Renal cortex interstitium (tissue), 15 donors: ENCODE measurements around the gene PLK4. TPM values are rescaled to one million over a fixed set of nuclear protein-coding genes. Genes with fewer than 3 reads are reported as not detected.
A peak's percentile ranks its signal among the peaks of the same experiment; 100 is the strongest.

Source experiments
- DNase-seq, 11 donors: peaks; one replicate each; pipeline ENCODE4 v3.0.0-alpha.2; 2013; ENCODE audit warnings: low read depth in 9 of 11, low spot score in 4 of 11; ENCODE audit errors: extremely low read depth in 1 of 11
- long read RNA-seq, 16 experiments: transcript quantifications; one replicate each; lab custom pipeline, GENCODE V29; 2026
- polyA plus RNA-seq, 3 donors: library from polyadenylated mRNA; unstranded; fragments of 120-200 nt; gene quantifications; one replicate each; pipeline ENCODE4 v1.2.1, GENCODE V29; 2013; ENCODE audit not compliant: insufficient read length in 3 of 3

PLK4 gene
- polyA plus RNA-seq: 10 to 100 TPM; 21.8 to 31.9 (median 26.0) TPM
- long read RNA-seq, donor 1: 0 reads
- long read RNA-seq, donor 2, partial matches to known transcripts: 0 of 4 reads
- long read RNA-seq, donor 2, other reads (novel, unspliced or antisense): 0 of 4 reads
- long read RNA-seq, donor 3, transcript PLK4-206 (6 exons, 811 nt): major isoform, 7 of 7 reads
- long read RNA-seq, donor 3, partial matches to known transcripts: 0 of 7 reads
- long read RNA-seq, donor 3, other reads (novel, unspliced or antisense): 0 of 7 reads
- long read RNA-seq, donor 4, partial matches to known transcripts: 0 of 2 reads
- long read RNA-seq, donor 4, other reads (novel, unspliced or antisense): 0 of 2 reads
- long read RNA-seq, donor 5: 0 reads
- long read RNA-seq, donor 6, partial matches to known transcripts: 0 of 3 reads
- long read RNA-seq, donor 6, other reads (novel, unspliced or antisense): 0 of 3 reads
- long read RNA-seq, donor 7, transcript PLK4-206 (6 exons, 811 nt): major isoform, 6 of 7 reads
- long read RNA-seq, donor 7, partial matches to known transcripts: 0 of 7 reads
- long read RNA-seq, donor 7, other reads (novel, unspliced or antisense): 0 of 7 reads
- long read RNA-seq, donor 8: 0 reads
- long read RNA-seq, donor 9, partial matches to known transcripts: 0 of 3 reads
- long read RNA-seq, donor 9, other reads (novel, unspliced or antisense): 0 of 3 reads
- long read RNA-seq, donor 10, transcript PLK4-206 (6 exons, 811 nt): major isoform, 5 of 7 reads
- long read RNA-seq, donor 10, partial matches to known transcripts: 0 of 7 reads
- long read RNA-seq, donor 10, other reads (novel, unspliced or antisense): 0 of 7 reads
- long read RNA-seq, donor 11, partial matches to known transcripts: 0 of 5 reads
- long read RNA-seq, donor 11, other reads (novel, unspliced or antisense): 0 of 5 reads
- long read RNA-seq, donor 12, partial matches to known transcripts: 0 of 4 reads
- long read RNA-seq, donor 12, other reads (novel, unspliced or antisense): 0 of 4 reads
- long read RNA-seq, donor 13: 0 reads
- long read RNA-seq, donor 14, partial matches to known transcripts: 0 of 3 reads
- long read RNA-seq, donor 14, other reads (novel, unspliced or antisense): 0 of 3 reads
- long read RNA-seq, donor 15, partial matches to known transcripts: 0 of 1 reads
- long read RNA-seq, donor 15, other reads (novel, unspliced or antisense): 0 of 1 reads
- long read RNA-seq, donor 16, transcript PLK4-206 (6 exons, 811 nt): major isoform, 13 of 26 reads
- long read RNA-seq, donor 16, partial matches to known transcripts: 8 of 26 reads
- long read RNA-seq, donor 16, other reads (novel, unspliced or antisense): 0 of 26 reads

DNA sequence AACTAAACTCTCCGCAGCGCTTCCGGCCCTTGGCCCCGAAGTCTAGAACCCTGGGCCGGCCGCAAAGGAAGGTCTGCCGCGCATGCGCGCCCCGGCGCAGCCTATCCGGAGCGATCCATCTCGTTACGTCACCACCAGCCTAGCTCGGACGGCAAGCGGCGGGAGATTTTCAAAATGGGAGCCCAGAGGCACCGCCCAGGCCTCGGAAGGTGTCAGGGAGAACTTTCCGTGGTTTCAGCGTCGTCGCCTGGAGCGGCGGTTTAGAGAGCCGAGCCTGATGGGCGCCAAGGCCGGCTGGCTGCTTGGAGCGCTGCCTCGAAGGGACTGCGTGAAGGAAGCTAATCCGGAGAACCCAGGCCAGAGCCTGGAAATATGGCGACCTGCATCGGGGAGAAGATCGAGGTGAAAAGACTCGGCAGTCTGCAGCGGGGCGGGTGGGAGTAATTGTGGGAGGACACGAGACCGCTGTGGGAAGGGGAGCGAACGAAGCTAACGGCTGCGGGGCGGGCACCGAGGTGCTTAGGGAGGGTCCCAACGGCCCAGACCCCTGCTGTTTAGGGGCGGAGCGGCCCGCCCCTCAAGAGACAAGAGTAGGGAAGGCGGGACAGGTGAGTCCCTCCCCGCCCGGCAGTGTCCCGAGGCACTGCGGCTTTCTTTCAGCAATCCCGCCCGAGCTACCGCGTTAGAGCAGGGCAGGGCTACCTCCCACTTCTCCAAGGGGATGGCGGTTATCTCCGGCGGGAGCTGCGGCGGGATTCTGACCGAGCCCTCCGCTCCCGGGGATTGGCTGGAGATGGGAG is at the start of gene PLK4:
TSS of gene PLK4 (plus strand) at position 131 of the 800 bp plus-strand sequence. CDS start at position 373, 242 bp downstream.
- DNase-seq: peak; percentile 89 to 97 (median 95)

DNA sequence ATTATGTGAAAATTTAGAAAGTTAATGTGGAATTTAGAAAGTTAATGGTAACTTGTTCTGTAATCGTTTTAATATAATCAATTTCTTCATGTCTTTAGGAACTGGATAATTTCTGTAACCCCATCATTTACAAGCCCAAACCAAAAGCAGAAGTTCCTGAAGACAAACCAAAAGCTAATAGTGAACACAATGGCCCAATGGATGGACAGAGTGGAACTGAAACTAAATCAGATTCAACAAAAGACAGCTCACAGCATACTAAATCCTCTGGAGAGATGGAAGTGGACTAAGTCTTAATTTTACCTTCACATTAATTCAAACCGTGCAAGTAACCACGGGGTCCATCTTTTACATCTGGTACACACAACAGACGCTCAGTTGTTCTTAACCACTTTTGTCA is 48.1 kb upstream of the PLK4 start:
- DNase-seq: no peak

DNA sequence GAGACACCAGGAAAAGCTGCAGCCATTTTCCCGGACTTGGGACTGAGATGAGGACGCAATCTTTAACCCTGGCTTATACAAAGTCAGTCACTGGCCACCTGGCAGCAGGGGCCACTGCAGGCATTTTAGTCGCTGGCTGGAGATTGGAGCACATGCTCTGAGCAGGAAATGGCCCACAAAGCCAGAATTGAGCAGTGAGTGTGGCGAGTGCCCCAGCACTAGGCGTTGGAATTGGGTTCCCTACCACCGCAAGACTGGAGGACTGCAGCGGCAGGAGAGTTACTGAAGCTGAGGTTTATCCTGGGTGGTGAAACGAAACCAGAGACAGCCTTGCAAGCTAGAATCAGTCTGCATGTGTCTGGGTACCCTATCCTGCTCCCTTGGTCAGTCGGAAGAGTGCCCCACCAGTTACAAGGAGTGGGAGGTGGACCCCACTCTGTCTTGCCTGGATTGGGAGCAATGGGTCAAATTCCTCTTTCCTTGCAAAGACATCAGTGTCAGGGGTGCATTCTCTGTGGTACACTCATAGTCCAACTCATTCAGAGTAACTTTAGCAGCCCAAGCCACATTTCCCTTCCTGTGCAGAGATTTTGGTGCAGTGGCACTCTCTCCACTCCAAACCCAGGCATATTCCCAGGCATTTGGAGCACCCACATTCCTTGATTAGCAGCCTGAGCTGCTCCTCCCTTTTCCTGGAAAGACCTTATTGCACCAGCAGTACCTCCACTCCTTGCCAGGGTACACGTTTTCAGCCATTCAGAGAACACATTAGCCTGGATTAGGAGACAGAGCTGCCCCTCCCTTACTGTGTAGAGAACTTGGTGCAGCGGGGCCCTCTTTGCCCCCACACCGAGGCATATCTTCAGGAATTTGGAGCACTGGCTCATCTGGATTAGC is 36.7 kb upstream of the PLK4 start:
- no peak for DNase-seq

DNA sequence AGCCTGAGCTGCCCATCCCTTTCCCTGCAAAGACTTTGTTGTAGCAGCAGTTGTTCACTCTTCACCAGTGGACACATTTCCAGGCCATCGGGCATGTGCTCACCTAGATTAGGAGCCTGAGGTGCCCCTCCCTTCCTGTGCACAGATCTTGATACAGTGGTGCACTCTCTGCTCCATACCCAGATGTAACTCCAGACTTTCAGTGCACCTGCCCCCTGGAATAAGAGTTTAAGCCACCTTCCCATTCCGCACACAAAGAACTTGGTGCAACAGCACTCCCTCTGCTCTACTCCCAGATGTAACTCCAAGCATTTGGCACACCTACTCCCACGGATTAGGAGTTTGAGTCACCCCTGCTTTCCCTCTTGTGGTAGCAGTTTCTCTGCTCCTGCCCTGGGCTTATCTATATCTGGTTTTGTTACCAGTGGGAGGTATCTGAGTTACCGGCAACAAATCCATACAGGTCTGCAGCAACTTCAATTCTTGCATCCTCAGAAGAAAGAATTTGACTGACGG is 36.0 kb upstream of the PLK4 start:
- DNase-seq: no peak

DNA sequence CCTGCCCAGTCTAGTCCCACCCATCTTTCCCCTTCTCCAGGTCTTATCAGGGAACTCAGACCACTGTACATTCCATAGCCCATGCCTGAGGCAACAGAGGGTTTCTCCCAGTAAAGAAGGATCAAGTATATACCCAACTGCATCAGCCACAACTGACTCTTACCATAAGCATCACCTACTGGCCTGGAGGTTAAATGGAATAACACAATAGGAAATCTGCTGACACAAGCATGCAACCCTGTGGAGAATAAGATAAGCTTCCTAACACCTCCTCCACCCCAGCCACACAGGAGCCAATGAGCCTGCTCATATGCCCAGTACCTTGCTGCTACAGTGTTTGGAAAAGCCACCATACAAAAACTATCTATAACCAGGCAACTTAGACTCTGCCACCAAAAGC is 34.6 kb upstream of the PLK4 start:
- no peak for DNase-seq

DNA sequence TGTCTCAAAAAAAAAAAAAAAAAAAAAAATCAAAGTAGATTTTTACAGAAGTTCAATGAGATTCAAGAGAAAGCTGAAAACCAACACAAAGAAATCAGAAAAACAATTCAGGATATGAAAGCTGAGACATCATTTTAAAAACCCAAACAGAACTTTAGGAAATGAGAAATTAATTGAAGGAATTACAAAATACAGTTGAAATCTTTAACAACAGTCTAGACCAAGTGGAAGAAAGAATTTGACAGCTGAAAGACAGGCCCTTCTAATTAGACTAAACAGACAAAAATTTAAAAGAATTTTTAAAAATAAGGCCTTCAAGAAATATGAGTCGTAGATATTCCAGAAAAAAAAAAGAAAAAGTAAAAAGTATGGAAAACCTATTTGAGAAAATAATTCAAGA is 33.9 kb upstream of the PLK4 start:
- DNase-seq: no peak

DNA sequence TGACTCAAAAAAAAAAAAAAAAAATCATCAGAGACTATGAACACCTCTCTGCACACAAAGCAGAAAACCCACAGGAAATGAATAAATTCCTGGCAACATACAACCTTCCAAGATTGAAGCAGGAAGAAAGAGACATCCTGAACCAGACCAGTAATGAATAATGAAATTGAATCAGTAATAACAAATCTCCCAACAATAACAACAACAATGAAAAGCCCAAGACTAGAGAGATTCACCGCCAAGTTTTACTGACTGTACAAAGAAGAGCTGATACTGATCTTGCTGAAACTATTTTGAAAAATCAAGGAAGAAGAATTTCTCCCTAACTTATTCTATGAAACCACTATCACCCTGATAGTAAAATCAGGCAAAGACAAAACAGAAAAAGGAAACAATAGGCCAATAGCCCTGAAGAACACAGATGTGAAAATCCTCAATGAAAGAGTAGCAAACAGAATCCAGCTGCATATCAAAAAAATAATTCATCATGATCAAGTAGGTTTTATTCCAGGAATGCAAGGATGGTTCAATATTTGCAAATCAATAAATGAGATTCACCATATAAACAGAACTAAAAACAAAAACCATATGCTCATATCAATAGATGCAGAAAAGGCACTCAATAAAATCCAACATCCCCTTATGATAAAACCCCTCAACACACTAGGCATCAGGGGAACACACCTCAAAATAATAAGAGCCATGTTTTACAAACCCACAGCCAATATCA is 31.0 kb upstream of the PLK4 start:
- DNase-seq: no peak

DNA sequence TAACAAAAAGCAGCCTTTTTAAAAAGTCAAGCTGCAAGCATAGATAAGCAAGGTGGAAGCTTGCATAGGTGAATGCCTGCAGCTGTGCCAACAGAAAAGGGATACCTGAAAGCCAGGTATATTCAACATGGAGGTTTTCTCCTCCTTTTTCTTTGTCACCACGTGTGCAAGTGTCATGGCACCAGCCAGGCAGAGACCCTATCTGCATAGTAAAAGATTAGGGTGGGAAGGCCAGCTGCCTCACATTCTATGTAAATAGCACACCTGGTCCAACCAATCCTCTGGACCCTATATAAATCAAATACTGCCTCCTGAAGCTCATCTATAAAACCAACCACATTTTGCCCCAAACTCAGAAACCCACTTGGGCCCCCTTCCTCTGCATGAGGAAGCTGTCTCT is 28.0 kb upstream of the PLK4 start:
- no peak for DNase-seq

DNA sequence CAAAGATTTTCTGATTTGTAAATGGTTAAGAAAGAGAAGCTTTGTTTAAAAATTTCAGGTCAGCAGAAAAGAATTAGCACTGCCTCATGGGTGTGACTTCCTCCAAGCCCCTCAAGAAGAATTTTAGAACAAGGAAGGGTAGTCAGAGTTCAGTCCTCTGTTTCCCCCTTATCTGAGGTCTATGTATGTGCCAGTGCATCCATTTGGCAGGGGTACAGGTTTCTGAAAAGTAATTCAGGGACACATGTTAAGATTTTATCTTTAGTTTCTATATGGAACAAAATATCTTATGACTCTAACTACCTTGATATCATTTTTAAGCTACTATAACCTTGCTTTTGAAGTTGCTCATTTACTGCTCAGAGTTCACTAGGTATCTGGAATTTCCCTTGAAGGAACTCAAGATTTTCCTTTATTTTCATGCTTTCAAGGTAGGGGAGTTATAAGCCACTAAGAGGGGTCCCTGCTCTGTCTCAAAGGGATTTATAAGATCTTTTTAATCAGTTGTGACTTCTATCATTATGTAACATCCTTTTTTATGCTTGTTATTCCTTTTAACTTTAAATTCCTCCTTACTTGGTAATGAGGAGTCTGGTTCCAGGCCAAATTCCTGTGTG is 24.4 kb upstream of the PLK4 start:
- DNase-seq: peak in 1 of 11 donors; percentile 4

DNA sequence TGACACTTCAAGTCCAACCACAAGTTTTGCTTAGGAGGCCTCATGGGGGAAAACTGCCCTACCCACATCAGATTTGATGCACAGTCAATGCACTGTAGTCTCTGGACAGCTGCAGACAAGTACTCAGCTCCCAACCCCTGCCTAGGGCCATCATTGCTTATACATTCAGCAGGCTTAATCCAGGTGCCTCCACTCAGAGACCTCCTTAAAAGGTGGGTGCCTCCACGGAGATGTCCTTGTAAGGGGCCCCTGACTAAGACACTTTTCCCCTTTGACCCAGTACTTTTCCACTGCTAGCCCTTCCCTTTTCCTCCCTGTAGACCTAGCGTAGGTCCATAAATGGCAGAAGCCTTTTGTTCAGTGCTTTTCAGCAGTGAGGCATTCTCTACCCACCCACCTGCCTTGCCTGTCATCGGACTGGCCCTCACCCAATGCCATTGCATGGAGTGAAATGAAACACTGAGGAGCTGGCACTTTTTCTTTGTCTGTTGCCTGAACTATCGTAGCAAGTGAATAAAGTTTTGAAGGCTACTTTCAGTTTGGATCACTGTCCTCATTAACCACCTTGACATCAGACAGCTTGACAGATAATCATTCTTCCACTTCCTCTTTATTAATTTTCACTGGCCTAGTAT is 23.8 kb upstream of the PLK4 start:
- DNase-seq: no peak

DNA sequence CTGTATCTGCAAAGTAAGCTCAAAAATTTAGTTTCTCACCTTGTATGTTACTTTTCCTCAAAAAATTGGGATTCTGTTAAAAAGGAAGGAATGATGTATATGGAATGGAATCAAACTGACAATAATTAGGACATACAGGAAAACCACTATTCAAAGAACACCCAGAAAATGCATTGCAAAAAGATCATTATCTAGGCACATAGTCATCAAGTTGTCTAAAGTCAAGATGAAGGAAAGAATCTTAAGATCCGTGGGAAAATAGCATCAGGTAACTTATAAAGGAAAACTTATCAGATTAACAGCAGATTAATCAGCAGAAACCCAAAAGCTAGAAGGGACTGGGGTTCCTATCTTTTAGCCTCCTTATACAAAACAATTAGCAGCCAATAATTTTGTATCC is 23.1 kb upstream of the PLK4 start:
- DNase-seq: no peak

DNA sequence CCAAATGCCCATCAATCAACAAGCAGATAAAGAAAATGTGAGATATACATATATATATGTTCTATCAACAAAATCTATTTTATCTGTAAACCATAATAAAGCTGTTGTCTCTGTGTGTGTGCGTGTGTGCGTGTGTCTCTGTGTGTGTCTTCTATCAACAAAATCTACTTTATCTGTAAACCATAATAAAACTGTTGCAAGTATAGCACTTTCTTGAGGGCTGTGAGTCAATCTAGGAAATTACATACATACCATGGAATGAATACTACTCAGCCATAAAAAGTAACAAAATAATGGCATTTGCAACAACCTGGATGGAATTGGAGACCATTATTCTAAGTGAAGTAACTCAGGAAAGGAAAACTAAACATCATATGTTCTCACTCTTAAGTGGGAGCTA is 12.5 kb upstream of the PLK4 start:
- no peak for DNase-seq

DNA sequence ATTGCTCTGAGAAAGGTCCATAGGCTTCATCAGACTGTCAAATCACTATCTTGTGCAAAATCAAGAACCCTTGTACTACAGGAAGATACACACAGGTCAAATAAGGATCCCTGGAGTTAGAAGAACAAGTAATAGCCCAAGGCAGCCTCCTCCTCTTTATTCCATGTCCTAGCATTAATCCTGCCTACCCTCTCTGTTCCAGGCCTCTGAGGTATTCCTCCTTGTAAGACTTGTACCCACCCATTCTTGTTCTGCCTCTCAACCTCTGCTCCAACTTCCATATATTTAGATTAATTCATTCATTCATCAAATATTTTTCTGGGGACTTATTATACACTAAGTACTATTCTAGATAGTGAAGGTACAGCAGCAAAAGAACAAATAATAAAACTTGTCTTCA is 10.4 kb upstream of the PLK4 start:
- DNase-seq: no peak

DNA sequence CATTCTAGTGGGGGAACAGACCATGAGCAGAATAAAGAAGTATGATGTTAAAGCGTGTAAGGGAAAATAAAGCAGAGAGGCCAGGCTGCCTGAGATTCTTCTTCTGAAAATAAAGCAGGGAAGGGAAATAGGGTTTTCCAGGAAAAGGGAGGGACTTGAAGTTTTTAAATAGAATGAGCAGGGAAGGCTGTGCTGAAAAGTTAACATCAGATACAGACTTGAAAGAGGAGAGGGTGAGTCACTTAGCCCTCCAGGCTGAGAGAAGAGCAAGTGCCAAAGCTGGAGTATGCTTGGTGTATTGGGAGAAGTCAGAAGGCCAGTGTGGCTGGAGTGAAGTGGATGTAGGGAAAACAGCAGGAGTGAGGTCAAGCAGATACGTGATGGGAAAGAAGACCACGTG is 10.0 kb upstream of the PLK4 start:
- DNase-seq: no peak

DNA sequence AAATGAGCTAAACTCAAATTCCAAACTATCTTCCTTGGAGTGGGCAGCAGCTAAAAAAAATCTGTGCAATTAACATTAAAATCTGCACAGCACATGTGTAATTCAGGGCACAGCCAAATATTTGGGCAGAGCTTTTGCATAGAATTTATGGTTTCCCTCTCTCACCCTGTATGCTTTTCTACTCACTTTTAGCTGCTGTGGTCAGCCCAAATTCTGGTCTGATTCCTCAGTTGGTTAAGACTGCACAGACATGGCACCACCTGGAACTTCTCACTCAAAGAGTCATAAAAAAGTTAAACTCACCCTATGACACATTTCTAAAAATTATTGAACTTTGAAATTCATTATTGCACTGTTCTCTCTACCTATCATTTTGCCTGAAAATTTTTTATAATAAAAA is 4.9 kb upstream of the PLK4 start:
- DNase-seq: no peak

DNA sequence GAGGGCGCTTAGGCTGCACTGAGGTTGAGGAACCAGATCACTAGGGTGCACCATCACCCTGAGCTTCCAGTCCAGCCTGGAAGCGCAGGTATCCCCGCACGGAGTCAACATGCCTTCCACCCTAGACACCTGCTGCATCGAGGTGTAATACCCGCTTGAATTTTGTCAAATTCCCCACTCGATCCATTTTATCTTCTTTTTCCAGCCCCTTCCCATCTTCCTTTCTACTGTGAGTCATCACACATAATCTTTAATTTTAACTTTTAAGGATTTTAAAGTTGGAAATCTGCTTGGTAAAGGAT is 821 bp downstream of the PLK4 start:
- DNase-seq: no peak
